Islet of Langerhans (tissue), 1 donor: Measurements from ENCODE around the gene PRM3.

Experiments used
- FAIRE-seq: peaks from one replicate; lab custom pipeline; 2011; peaks lifted over from hg19 to GRCh38; lab: Jason Lieb, UNC

The PRM3 gene

DNA sequence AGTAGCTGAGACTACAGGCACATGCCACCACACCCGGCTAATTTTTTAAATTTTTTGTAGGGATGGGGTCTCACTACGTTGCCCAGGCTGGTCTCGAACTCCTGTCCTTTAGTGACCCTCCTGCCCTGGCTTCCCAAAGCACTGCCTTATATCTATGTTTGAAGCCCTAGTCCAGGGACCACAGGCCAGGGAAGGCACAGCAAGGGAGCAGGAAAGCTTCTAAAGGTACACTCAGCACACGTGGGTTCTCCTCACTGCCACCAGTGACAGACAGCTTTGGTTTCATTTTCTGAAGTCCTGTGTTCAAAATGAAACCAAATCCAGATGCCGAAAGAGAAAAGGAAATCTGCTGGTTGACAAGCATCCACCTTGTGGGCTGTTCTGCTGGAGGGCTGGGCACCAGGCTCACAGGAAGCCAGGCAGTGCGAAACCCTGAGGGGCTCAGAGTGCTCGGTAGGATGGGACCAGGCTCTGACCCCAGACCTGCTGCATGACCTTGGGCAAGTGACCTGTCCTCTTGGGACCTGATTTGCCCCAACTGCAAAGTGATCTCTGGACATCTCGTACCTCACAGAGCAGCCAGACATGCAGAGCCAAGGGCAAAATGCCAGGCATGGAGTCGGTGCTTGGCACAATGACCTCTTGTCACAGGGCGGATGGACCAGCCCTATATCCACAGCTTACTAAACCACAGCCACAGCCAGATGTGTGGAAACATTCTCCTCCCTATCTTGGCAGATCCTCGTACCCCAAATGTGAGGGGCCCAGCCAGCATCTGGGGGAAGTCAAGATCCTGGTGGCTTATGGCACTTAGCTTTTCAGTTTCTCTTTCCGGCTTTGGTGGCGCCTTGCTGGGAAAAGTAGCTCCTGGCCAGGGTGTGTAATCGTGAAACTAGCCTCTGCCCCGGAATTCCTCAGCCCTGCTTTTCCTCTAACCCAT lies 14.6 kb downstream of the PRM3 start:
- no peak for FAIRE-seq

DNA sequence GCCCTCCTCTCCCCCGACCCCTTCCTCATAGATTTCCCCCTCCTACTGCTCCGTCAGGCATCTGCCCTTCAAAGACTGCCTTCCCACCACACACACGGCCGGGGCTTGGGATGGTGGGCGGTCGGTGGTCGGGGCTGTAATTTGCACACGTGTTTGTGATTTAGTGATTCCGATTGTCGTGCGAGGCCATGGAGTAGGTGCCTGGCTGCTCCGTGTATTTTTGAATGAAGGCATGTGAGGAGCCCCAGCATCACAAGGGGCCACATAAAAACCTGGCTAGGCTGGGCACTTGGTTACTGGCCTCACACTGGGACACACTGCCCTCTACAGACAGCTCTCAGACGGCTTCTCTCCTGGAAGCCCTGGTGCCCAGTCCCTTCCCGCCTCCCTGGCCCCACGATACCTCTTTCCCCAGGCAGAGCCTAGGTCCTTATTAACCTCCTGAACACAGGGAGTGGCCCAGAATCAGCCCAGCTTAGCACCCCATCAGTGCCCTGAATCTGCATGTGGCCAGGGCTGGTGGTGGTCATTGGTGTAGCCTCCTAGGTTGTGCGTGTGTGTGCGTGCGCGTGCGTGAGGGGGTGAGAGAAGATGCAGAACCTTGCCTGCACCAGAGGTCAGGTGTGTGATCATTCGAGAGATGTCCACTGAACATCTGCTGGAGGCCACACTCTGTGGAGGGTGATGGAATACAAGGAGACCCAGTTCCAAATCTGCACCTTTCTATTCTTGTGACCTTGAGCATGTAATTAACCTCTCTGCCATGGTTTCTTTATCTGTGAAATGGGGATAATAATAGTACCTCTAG lies 16.1 kb downstream of the PRM3 start:
- FAIRE-seq = no peak

DNA sequence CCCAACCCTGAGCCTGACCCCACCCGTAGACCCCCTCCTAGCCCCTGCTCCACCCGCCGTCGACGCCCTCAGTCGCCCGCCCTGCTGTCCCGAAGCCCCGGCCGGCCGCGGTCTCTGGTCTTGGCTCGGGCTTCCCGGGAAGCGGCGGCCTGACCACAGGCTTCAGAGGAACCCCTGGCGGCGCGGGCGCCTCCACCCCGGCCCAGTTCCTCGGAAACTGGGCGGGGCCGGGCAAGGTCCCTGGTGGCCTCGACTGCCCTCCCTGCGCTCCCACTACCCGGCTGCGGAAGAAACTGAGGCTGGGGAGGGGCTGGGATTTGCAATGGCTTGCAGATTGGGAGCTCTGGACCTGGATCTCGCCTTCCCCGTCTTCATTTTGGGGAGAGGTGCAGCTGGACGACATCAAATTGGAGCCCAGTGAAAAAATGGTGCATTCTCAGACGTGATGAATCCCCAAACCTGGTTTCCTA lies 16.7 kb downstream of the PRM3 start:
- FAIRE-seq = no peak

DNA sequence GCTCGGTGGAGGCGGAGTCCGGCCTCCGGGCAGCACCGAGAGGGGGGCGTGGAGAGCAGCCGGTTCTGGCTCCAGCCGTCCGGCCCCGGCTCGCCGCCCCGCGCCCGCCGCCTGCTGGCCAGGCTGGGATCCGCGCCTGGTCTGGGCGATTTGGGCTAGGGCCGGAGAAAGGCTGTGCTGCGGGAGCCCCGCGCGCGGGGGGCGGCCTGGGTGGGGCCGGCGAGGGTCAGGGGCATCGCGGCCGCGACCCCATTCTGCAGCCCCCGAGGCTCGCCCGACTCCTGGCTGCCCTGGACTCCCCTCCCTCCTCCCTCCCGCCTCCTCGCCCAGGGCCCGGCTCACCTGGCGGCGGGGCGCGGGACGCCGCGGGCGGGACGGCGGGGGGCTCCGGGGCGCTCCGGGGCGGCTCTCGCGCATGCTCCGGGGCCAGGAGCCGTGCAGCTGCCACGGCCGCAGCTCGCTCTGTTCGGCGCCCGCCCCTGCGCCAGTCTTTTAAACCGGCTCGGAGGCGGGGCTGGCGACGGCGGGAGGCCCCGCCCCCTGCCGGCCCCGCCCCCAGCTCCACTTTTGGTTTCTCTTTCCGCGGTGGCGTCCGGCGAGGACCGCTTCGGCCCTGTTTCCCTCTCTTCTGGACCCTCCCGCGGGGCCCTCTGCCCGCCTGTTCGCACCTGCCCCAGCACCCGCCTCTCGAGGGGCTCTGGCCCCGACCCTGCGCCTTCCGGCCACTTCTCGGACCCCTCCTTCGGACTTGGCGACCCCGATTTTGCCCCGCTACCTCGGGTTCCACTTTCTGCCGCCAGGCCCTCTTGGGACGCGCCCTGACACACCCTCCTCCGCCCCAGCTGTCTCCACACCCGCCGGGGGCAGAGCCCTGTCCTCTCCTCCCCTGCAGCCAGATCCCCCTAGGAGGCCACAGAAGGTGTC lies 17.4 kb downstream of the PRM3 start, which contains the start of gene SOCS1:
Gene SOCS1 (minus strand): TSS at position 468 of the 924 bp plus-strand sequence. CDS start 726 bp downstream, outside the sequence.
- no peak for FAIRE-seq

DNA sequence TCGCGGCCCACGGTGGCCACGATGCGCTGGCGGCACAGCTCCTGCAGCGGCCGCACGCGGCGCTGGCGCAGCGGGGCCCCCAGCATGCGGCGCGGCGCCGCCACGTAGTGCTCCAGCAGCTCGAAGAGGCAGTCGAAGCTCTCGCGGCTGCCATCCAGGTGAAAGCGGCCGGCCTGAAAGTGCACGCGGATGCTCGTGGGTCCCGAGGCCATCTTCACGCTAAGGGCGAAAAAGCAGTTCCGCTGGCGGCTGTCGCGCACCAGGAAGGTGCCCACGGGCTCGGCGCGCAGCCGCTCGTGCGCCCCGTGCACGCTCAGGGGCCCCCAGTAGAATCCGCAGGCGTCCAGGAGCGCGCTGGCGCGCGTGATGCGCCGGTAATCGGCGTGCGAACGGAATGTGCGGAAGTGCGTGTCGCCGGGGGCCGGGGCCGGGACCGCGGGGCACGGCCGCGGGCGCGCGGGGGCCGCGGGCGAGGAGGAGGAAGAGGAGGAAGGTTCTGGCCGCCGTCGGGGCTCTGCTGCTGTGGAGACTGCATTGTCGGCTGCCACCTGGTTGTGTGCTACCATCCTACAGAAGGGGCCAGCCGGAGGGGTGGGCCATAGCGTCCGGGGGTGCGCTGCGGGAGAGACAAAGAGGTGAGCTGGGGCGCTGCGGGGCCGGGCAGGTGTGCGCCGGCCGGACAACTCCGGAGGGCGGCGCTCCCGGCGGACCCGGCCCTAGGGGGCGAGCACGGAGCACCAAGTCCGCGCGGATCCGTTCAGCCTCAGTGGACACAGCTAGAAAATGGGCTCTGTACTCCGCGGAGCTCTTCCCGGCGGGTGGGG lies 18.3 kb downstream of the PRM3 start:
- FAIRE-seq = no peak

DNA sequence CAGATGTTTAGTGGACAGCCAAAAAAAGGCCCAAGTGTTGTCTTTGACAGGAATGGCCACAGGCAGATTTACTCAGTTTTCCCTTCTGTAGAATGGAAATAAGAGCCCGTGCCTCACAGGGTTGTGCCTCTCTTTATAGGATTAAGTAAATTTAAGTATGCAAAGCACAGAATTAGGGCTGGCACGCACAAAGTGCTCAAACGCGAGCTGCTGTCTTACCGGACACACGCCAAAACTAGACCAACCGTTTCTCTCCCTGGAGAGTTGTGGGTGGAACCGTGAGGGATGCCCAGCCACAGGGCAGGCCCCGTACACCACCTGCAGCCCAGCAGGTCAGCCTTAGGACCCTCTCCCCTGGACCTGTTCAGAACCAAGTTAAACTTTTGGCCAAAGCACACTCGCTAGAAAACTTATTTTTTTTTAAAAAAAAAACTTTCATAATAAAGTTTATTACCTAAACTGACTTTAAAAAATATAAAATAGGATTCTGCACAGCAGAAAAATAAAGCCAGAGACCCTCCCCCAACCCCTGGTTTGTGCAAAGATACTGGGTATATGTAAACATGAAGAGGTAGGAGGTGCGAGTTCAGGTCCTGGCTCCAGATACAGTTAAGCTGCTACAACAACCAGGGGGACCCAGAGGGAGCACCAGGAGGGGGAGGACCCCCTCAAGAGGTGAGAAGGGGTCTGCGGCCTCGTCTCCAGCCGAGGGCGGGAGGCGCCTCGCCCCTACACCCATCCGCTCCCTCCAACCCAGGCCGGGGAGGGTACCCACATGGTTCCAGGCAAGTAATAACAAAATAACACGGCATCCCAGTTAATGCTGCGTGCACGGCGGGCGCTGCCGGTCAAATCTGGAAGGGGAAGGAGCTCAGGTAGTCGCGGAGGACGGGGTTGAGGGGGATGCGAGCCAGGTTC lies 19.2 kb downstream of the PRM3 start:
- no peak for FAIRE-seq

DNA sequence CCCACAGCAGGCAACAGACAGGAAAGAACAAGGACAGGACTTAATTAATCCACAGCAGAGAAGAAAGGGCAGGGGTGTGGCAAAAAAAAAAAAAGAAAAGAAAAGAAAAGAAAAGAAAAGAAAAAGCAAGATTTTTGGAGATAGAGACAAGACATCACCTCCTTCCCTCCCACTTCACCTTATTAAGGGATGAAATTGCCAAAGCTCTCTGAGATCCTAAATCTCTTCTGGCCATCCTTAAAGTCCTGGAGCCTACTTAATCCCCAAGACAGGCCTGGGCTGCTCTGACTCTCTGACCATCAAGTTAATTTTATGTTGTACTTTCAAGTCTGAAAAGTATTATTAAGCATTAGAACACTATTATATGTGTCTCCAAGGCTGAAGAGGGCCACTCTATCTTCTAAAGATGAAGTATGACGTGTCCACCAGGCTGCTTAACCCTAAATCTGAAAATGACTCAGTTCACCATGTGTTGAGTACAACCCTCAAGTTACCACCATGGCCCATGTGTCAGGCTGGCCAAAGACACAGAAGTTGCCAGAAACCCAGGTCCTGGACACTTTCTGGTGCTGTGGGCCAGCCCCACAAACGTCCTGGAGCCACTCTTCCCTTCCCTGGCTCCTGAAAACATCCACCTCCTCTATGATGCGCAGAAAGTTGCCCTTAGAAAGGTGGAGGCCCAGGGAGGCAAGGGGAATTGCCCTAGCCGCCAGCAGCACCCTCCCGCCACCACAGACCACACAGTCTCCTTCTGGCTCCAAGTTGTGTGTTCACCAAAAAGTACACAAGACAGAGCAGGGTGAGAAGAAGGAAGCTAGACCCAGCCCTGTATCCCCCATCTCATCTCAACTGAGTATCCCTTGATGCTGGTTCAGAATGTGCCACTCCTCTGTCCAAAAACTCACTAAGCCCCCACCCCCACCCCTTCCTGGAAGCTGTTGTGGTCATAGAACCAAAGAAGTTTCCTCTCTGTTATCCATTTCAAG lies 20.1 kb downstream of the PRM3 start:
- no peak for FAIRE-seq

DNA sequence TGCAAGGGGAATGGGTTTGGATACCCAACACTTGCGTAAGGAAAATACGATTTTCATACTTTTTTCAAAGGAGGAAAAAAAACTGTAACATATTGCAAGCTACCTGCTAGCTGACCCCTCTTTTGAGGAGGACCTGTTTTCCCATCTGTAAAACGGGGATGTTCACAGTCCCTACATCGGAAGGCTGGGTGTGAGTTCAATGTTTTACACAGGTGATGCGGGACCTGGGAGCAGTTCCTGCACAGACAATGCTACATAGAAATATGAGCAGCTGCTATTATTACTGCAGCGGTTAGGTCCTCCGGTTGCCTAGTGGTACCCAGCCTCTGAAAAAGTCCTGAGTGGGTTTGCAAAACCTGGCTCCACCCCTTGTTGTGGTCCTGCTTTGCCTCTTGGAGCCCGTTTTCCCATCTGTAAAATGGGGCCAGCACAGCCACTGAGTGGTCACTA lies 20.9 kb downstream of the PRM3 start:
- no peak for FAIRE-seq

DNA sequence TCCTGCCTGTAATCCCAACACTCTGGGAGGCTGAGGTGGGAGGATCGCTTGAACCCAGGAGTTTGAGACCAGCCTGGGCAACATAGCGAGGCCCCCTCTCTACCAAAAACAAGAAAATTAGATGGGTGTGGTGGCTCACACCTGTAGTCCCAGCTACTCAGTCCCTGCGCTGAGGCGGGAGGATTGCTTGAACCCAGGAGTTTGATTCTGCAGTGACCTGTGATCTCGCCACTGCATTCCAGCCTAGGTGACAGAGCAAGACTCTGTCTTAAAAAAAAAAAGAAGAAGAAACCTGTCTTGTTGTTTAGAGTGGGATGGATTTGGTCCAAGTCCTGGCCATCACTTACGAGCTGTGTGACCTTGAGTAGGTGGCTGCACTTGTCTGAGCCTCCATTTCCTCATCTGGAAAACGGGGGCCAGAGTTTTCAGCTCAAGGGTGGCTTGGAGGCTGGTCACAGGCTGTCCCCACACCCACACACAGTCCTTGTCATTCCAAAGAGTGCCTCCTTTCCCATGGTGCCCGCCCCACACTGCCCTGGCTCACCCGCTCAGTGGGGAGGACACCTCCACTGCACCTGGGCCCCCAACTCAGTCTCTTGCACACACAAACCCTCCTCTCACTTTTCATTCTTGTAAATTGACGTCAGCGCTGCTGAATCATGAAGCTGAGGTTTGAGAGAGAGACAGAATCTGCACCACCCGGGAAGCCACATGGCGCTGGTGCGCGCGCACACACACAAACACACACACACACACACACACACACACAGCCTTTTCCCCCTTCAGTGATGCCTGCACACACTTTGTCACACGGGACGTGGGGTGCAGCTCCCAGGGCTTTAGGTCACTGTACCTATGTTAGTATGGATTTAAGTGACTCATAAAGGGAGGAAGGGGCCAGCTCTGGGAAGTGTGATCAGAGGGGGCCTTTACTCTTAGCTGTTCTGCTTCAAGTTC lies 21.6 kb downstream of the PRM3 start:
- no peak for FAIRE-seq

DNA sequence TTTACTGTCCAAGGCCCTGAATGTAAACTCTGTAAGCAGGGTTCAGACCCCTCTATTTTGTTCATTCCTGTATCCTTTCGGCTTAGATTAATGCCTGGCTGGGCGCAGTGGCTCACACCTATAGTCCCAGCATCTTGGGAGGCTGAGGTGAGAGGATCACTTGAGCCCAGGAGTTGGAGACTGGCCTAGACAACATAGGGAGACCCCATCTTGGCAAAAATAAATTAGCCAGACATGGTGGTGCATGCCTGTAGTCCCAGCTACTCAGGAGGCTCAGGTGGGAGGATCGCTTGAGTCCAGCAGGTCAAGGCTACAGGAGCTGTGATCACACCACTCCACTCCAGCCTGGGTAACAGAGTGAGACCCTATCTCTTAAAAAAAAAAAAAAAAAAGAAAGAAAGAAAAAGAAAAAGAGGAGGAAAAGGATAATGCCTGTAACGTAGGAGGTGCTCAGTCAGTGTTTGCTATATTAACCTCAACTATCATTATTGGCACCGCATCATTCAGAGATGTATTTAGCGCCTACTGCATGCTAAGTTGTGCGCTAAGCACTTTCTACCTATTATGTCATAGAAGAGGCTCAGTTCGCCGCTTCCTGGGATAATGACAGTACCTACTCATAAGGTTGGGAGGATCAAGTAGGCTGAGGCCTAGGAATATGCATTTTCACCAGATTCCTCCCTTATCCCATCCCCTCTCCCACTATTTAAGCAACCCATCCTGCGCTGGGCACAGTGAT lies 22.5 kb downstream of the PRM3 start:
- FAIRE-seq = no peak

DNA sequence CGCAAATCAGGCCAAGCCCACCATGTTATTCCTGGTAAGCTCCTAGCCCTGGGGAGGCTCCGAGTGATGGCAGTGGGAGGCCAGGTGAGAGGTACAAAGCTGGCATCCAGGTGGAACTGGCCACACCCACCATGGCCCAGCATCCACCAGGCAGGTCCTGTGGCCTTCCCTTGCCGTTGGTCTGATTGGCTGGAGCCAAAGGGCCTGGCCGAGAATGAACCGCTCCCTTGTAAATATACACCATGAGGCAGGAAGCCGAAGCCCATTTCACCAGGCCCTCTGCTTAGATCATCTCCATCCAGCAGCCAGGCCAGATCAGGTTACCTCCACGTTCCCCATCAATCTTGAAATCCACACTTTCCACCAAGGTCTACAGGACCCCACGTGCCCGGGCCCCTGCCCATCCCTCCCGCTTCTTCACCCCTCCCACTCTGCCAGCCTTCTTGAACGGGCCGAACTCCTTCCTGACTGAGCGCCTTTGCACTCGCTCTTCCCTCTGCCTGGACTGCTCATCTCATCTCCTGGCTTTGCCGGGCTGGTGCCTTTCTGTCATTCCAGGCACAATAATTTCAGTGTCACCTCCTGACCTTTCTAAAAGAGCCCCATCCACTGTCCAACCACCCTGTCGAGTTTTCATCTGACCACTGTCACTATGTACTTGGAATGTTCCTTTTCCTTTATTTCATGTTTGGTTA lies 23.2 kb downstream of the PRM3 start:
- no peak for FAIRE-seq

DNA sequence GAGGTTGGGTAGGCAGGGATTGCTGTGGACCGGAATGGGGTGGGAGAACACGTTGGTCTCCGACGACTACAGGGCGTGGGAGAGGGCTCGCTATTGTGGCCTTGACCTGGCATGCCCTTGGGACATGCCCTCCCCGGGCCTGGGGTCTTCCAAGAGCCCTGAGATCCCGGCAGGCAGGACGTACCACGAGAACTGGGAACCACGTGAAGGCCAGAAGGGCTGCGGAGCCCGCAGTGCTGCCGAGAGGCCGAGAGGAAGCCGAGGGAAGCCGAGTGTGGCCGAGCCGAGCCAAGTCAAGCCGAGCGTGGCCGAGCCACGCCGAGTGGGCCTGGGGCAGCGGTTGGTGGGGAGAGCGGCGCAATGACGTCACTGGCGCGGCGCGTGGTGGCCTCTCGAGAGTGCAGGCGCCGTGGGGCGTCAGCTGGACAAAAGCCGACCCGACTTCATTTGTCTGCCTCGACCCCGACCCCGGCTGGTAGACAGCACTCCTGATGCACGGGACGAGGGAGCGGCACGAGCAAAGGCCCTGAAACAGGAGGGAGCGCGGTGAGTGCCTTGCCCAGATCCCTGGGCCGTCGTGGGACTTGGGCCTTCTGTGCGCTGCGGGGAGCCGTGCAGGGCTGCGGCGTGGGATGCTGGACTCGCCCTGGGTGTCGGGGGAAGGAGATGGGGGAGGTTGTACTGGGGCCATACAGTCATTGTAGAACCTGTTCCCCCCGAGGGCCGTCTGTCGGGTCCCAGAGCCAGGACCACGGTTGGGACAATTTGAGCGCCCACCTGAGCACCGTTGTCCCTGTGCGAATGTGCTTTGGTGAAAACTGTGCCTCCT lies 24.0 kb downstream of the PRM3 start:
- no peak for FAIRE-seq

DNA sequence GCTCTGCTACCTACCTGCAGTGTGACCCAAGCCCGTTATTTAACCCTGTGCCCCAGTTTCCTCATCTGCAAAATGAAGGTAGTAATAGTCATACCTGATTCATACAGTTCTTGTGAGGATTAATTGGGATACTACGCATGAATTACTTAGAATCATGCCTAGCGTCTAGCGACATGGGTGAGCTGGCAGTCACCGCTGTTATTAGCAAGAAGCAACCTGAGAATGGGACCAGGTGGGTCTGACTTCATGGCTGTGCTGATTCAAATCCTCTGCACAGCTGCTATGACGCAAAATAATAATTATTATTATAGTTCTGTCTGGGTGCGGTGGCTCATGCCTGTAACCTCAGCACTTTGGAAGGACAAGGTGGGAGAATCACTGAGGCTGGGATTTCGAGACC lies 25.3 kb downstream of the PRM3 start:
- FAIRE-seq = no peak

DNA sequence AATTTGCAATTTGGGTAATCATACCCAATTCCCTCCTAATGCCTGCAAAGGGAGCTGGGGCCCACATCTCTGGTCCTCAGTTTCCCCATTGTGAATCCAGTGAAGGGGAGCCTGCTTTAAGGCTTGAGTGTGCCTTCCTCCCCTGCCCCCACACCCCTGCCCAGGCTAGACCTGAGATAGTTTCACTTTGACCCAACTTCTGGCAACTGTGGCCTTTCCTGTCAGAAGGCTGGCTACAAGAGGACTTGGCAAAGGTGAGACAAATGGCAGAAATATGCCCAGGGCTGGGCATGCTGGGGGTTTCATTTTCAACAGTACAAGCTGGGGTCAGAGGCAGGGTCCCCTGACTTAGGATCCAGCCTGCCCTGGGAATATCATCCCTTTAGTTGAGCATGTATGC lies 27.4 kb downstream of the PRM3 start:
- FAIRE-seq = no peak

DNA sequence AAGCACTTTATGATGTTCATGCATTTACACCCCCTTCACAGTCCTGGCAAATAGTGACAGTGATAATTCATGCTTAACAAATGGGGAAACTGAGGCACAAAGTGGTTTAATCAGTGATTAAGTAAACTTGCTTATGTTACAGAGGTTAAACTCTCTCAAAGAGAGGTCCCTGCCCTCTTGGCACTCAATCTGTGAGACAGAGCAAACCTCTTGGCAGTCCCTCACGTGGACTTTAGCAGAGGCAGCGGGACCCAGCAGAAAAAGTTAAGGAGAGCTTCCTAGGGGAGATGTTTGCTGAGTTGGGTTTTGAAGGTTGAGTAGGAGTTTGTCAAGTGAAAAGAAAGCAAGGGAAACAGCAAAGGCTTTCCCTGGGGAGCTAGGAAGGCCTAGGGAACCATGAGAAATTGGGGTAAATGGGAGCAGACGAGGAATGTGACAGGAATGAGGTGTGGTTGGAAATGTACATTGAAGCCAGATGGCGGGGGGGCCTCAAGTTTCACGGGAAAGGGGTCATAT lies 28.1 kb downstream of the PRM3 start:
- no peak for FAIRE-seq
